ENCODE results near the gene UQCRHL. TPM values are rescaled to one million over a fixed set of nuclear protein-coding genes. Genes with fewer than 3 reads are reported as not detected.

UQCRHL gene
- total and polyA plus RNA-seq, 2 of the 4 experiments (the other 2 are of a cell fraction) = 1.4 to 2.4 TPM

DNA sequence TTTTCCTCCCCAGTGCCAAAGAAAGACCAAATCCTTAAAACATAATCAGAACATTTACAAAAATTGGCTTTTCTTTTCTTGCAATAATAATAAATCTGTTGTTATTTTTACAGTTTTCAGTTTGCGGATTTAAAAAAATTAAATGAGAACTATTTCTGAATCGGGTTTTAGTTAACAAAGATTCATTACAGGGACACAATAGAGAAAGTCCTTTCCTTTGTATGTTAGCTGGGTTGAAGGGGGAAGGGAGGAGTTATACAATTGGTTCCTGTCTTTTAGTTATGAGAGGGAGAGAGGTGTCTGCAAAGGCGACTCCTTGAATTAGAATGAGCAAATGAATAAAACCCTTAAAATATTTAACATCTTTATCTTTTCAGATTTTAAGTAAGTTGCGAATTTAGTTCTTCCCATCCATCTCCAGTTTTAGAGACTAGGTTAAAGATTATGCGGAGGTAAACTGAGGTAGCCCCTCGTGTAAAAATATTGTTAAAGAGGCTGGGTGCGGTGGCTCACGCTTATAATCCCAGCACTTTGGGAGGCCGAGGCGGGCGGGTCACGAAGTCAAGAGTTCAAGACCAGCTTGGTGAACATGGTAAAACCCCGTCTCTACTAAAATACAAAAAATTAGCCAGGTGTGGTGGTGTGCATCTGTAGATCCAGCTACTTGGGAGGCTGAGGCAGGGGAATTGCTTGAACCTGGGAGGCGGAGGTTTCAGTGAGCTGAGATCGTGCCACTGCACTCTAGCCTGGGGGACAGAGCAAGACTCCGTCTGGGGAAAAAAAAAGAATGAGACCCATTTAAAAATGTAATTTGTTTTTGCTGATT, 44.0 kb upstream of the UQCRHL start (continued):
- no peak for TF ChIP-seq CTCF (conservative IDR thresholded peaks at IDR 0.05; ENCODE audit: low read depth, low read length)

GRCh38 chr1:15850471-15851001, 43.1 kb upstream of the UQCRHL start:
- BruUV-seq (replicated peaks) = no TSS peak
- Histone ChIP-seq H3K4ac (ENCODE audit: low read depth, low read length) (peak overlapping the region; percentile 68; the same call in 1 of the 2 replicates), H4K20me1 (ENCODE audit: insufficient read depth, low read length) (peaks cover 27% of the 10 kb centered on the region), H4K91ac (ENCODE audit: insufficient read depth, low read depth, low read length) (no peak overlapping the region), H3K23ac (ENCODE audit: low read depth, low read length) (peak overlapping the region; percentile 74), H3K79me1 (ENCODE audit: low read depth in 1 of 2, low read length in 2 of 2) (peaks cover 7 to 36% of the 10 kb centered on the region in 2 experiments), H2BK15ac (ENCODE audit: low read depth, low read length) (no peak overlapping the region), H3K9me3 (ENCODE audit: control insufficient read depth, insufficient read depth, low read length) (no peaks in the 10 kb centered on the region), H3K9me1 (ENCODE audit: insufficient read depth, low read length) (0 out of 2 replicates have a peak, but pooled peaks cover 3% of the 10 kb centered on the region), H3K18ac (ENCODE audit: low read depth, low read length) (no peak overlapping the region), H3K27ac (ENCODE audit: insufficient read depth, low read length) (no peak overlapping the region), H2BK20ac (ENCODE audit: low read depth, low read length) (no peak overlapping the region), H3K4me3 (ENCODE audit: insufficient read depth, low read depth, low read length) (no peak overlapping the region; the same call in 1 of the 2 replicates), H2AFZ (replicated peaks; ENCODE audit: low read length, poor library complexity) (no peak overlapping the region), H2BK120ac (ENCODE audit: low read depth, low read length) (no peak overlapping the region), H4K5ac (ENCODE audit: low read depth, low read length) (no peak overlapping the region), H4K8ac (ENCODE audit: low read depth in 2 of 2, low read length in 2 of 2) (no peak overlapping the region), H3K14ac (replicated peaks; ENCODE audit: low read depth, low read length) (no peak overlapping the region), H2BK5ac (ENCODE audit: low read depth, low read length, poor library complexity, severe bottlenecking) (no peak overlapping the region), H3K4me1 (ENCODE audit: control insufficient read depth, insufficient read depth, low read length) (no peaks in the 10 kb centered on the region), H3K9ac (ENCODE audit: low read depth, low read length) (no peak overlapping the region; the same call in 1 of the 2 replicates), H3K4me2 (ENCODE audit: low read depth, low read length) (peak overlapping the region; percentile 77), H2AK5ac (ENCODE audit: low read depth, low read length) (no peak overlapping the region), H3K27me3 (ENCODE audit: control insufficient read depth, insufficient read depth, low read length) (no peaks in the 10 kb centered on the region), H3K56ac (ENCODE audit: extremely low read depth, insufficient read depth, low read length) (no peak overlapping the region), H3K36me3 (ENCODE audit: control insufficient read depth, insufficient read depth, low read length) (no peaks in the 10 kb centered on the region), H2AK9ac (replicated peaks; ENCODE audit: low read depth, low read length, poor library complexity) (no peak overlapping the region)
- dilution Hi-C loops (cut with HindIII; ENCODE audit: low sequenced_read_pairs, unreplicated experiment) (no loop called here), in situ Hi-C loops (cut with MboI; ENCODE audit: low sequenced_read_pairs) (no loop called here), intact Hi-C loops (cut with micrococcal nuclease) (loop anchor here (5.0 kb wide), 2 partner anchors 52 to 67 kb away; no protein-coding TSS in a partner anchor)
- ATAC-seq (ENCODE audit: low read depth) (no peak), DNase-seq (no peak)
- ChIA-PET POLR2A (ENCODE audit: unreplicated experiment) (interaction anchor here (0.5 kb wide), 1 partner anchor 20 kb away, joined by 3 read pairs; no protein-coding TSS in a partner anchor), CTCF (interaction anchor here (2.2 kb wide), 1 partner anchor 58 kb away, joined by 6 read pairs; no protein-coding TSS in a partner anchor)
- WGBS, 2 experiments (ENCODE audit: extremely low coverage in 2 of 2, insufficient read length in 1 of 2) = no CpG with 5 or more reads among the region's 2 CpGs
- no peak for TF ChIP-seq CTCF (conservative IDR thresholded peaks at IDR 0.05; ENCODE audit: low read depth, low read length)
- TF ChIP-seq RFX5 (IDR thresholded peaks at IDR 0.05; ENCODE audit: low read depth, low read length) = no peak
- no peak for TF ChIP-seq NFE2L2 (IDR thresholded peaks at IDR 0.05; ENCODE audit: low read depth, low read length)
- no peak for TF ChIP-seq CHD1 (IDR thresholded peaks at IDR 0.05; ENCODE audit: low read depth, low read length)
- no peak for TF ChIP-seq MXI1 (IDR thresholded peaks at IDR 0.05; ENCODE audit: borderline replicate concordance, low read depth, low read length)
- no peak for TF ChIP-seq BHLHE40 (IDR thresholded peaks at IDR 0.05; ENCODE audit: low read depth, low read length)
- TF ChIP-seq MAZ (IDR thresholded peaks at IDR 0.05; ENCODE audit: borderline replicate concordance, low read depth, low read length) = no peak
- no peak for TF ChIP-seq RCOR1 (IDR thresholded peaks at IDR 0.05; ENCODE audit: insufficient replicate concordance, low read length)
- no peak for TF ChIP-seq RAD21 (IDR thresholded peaks at IDR 0.05; ENCODE audit: low read length)

Data from IMR-90 (cell line).